Natural killer cell treated with Interleukin-12 subunit alpha and Interleukin-12 subunit beta and Interleukin-15 and Interleukin-18, amount 100 ng/mL, for 72 hours (primary cell): ENCODE measurements around the gene PYDC1. TPM values are rescaled to one million over a fixed set of nuclear protein-coding genes. Genes with fewer than 3 reads are reported as not detected.
"Not testable (repeated sequence)": the region's sequence is repeated elsewhere in the genome, so short reads cannot be mapped to it uniquely, and the experiment has no call there.

Source experiments
- ATAC-seq, 2 donors: fragments of 150-1000 bp; cut with Tn5 transposase in 1 of 2; sonication (Bioruptor Pico), chemical (Tn5 transposase) in 1 of 2; 2 replicates each; pipeline ENCODE4 v1.10.0; 2021
- DNase-seq: peaks from one replicate; pipeline ENCODE4 v3.0.0; 2022; ENCODE audit warnings: low spot score
- H3K27ac Mint-ChIP-seq, 2 donors: 1 replicate in 1 of 2; 2 replicates in 1 of 2; pipeline ENCODE4 v1.8.0; 2022; ENCODE audit warnings: mixed read lengths in 2 of 2, mild to moderate bottlenecking in 1 of 2, moderate library complexity in 1 of 2
- H3K27me3 Mint-ChIP-seq, 2 donors: 1 replicate in 1 of 2; 2 replicates in 1 of 2; pipeline ENCODE4 v1.8.0; 2022; ENCODE audit warnings: mixed read lengths in 2 of 2
- H3K36me3 Mint-ChIP-seq: one replicate; pipeline ENCODE4 v1.8.0; 2022; ENCODE audit warnings: mixed read lengths
- H3K4me1 Mint-ChIP-seq, 2 donors: 1 replicate in 1 of 2; 2 replicates in 1 of 2; pipeline ENCODE4 v1.8.0; 2022; ENCODE audit warnings: low read depth in 2 of 2, mixed read lengths in 2 of 2, mild to moderate bottlenecking in 1 of 2
- H3K4me3 Mint-ChIP-seq: one replicate; pipeline ENCODE4 v1.8.0; 2022; ENCODE audit warnings: mixed read lengths
- H3K9me3 Mint-ChIP-seq: 2 replicates; pipeline ENCODE4 v1.8.0; 2022; ENCODE audit warnings: mixed read lengths
- total RNA-seq, 2 donors: library from RNA; stranded (reverse); gene quantifications; one replicate each; pipeline ENCODE4 v1.2.3, GENCODE V29; 2022

Gene PYDC1
- total RNA-seq, 2 donors from 2014 or later, result not detected

GRCh38 chr16:31186930-31187807 is 29.8 kb downstream of the PYDC1 start:
- H3K27ac Mint-ChIP-seq, result peak overlapping the region; percentile 74 to 100
- H3K36me3 Mint-ChIP-seq, result peaks cover 88% of the 10 kb centered on the region
- no peaks in the 10 kb centered on the region for H3K9me3 Mint-ChIP-seq
- ATAC-seq (no peak), DNase-seq (no peak)
- H3K4me1 Mint-ChIP-seq, result peaks cover 96 to 97% of the 10 kb centered on the region in 2 donors
- no peaks in the 10 kb centered on the region for H3K27me3 Mint-ChIP-seq
- peak overlapping the region; percentile 86 for H3K4me3 Mint-ChIP-seq

DNA sequence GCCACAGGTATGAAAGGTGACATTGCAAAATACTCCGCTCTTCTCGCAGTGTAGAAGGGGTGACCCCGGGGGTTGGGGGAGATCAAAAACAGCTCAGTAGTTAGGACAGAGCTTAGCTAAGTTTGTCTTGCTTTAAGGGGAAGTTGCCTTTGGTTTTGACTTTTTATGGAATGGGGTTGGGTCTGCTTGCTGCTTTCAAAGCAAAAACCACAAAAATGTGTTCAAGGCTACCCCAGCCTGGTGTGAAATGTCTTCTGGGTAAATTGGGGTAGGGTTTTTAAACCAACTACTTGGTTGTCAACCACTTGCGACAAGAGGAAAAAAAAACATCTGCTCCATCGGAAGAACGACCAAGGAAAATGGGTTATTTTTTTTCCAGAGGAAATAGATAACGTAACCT is 30.8 kb downstream of the PYDC1 start:
- no peak for DNase-seq
- H3K4me3 Mint-ChIP-seq, result peak overlapping the region; percentile 86
- peak overlapping the region; percentile 74 to 100 for H3K27ac Mint-ChIP-seq

DNA sequence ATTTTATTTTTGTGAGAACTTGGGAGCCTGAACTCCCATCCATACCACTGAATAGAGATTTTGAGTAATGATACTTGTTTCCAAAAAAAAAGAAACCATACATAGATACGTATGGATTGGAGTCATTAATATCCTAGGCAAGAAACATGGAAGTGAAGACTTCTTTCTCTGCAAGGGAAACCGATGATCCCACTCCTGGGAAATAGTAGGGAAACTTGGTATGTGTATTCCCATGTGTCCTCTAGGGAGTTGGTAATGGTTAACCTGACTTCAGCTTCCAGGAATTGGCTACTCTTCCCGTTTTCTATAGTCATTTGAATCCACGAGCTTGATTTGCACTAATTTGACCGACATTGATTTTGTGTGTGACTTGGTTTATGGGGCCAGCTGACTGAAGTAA is 31.6 kb downstream of the PYDC1 start:
- peaks cover 84% of the 10 kb centered on the region for H3K36me3 Mint-ChIP-seq
- H3K27ac Mint-ChIP-seq, result peak overlapping the region; percentile 74 to 100
- H3K9me3 Mint-ChIP-seq, result no peaks in the 10 kb centered on the region
- H3K4me1 Mint-ChIP-seq, result peaks cover 93 to 94% of the 10 kb centered on the region in 2 donors
- DNase-seq, result no peak
- ATAC-seq, result no peak
- H3K27me3 Mint-ChIP-seq, result no peaks in the 10 kb centered on the region
- peak overlapping the region; percentile 86 for H3K4me3 Mint-ChIP-seq

More for the DNA sequence above, 30.8 kb downstream of the PYDC1 start:
- H3K9me3 Mint-ChIP-seq, result no peaks in the 10 kb centered on the region
- peaks cover 88% of the 10 kb centered on the region for H3K36me3 Mint-ChIP-seq
- no peaks in the 10 kb centered on the region for H3K27me3 Mint-ChIP-seq
- H3K4me1 Mint-ChIP-seq, result peaks cover 94 to 97% of the 10 kb centered on the region in 2 donors
- ATAC-seq, result no peak

GRCh38 chr16:31184888-31185287 is 32.0 kb downstream of the PYDC1 start:
- ATAC-seq (no peak), DNase-seq (peak; percentile 65)
- Mint-ChIP-seq H3K4me1 (peaks cover 91% of the 10 kb centered on the region in 2 donors), H3K36me3 (peaks cover 80% of the 10 kb centered on the region), H3K27ac (peak overlapping the region; percentile 74 to 100), H3K4me3 (peak overlapping the region; percentile 86), H3K27me3 (no peaks in the 10 kb centered on the region), H3K9me3 (no peaks in the 10 kb centered on the region)

GRCh38 chr16:31183432-31184428 is 33.2 kb downstream of the PYDC1 start:
- Mint-ChIP-seq H3K9me3 (no peaks in the 10 kb centered on the region), H3K4me3 (peak overlapping the region; percentile 99), H3K27ac (peak overlapping the region; percentile 99 to 100), H3K36me3 (peaks cover 68% of the 10 kb centered on the region), H3K4me1 (peaks cover 84 to 89% of the 10 kb centered on the region in 2 donors), H3K27me3 (no peaks in the 10 kb centered on the region)
- DNase-seq (no peak), ATAC-seq (no peak)

GRCh38 chr16:31182391-31182790 is 34.5 kb downstream of the PYDC1 start:
- peaks cover 63% of the 10 kb centered on the region for H3K36me3 Mint-ChIP-seq

GRCh38 chr16:31181102-31181830 is 35.7 kb downstream of the PYDC1 start:
- Mint-ChIP-seq H3K36me3 (peaks cover 51% of the 10 kb centered on the region), H3K27me3 (peaks cover 0 to 2% of the 10 kb centered on the region in 2 donors), H3K27ac (peak overlapping the region; percentile 99 to 100), H3K4me3 (peak overlapping the region; percentile 99), H3K4me1 (peaks cover 72 to 76% of the 10 kb centered on the region in 2 donors), H3K9me3 (no peaks in the 10 kb centered on the region)
- DNase-seq, result peak; percentile 67
- no peak for ATAC-seq

More at GRCh38 chr16:31182391-31182790, 34.5 kb downstream of the PYDC1 start:
- Mint-ChIP-seq H3K4me3 (peak overlapping the region; percentile 99), H3K27ac (peak overlapping the region; percentile 99 to 100), H3K9me3 (no peaks in the 10 kb centered on the region), H3K4me1 (peaks cover 77 to 80% of the 10 kb centered on the region in 2 donors), H3K27me3 (no peaks in the 10 kb centered on the region)
- ATAC-seq (no peak), DNase-seq (no peak)

GRCh38 chr16:31179747-31180459 is 37.0 kb downstream of the PYDC1 start, which contains the start of gene FUS:
Gene FUS (plus strand): TSS chr16:31180139. CDS start chr16:31180215, 76 bp downstream.
- H3K27ac Mint-ChIP-seq, result peak within 1 kb of the TSS; percentile 99 to 100
- ATAC-seq, result peak; percentile 78 to 84

DNA sequence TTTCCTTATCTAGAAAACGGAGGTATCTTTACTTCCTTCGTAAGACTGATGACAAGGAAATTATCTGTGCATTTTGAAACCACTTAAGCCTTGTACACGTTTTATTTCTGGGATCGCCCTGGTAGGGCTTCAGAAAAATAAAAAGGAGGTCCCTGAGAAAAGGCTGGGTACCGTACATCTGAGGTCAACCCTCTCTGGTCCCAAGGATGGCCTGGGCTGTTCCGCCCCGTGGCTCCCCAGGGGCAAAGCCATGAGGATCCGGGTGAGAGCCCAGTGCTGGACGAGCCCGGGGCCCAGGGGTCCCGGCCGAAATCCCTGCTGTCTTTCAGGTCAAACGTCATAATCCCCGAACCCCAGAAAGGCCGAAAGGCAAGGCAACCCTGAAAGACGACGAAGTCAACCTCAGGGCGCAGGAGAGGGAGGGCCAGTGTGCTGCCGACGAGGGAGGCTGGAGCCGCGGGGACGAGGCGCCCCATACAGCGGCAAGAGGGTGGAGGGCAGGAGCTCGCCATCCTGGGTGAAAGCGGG is 37.7 kb downstream of the PYDC1 start:
- H3K4me1 Mint-ChIP-seq, result peaks cover 54 to 58% of the 10 kb centered on the region in 2 donors
- no peaks in the 10 kb centered on the region for H3K9me3 Mint-ChIP-seq
- H3K4me3 Mint-ChIP-seq, result peak overlapping the region; percentile 99
- ATAC-seq (no peak), DNase-seq (peak; percentile 63)
- peak overlapping the region; percentile 99 to 100 for H3K27ac Mint-ChIP-seq
- H3K36me3 Mint-ChIP-seq, result peaks cover 33% of the 10 kb centered on the region
- peaks cover 0 to 2% of the 10 kb centered on the region in 2 donors for H3K27me3 Mint-ChIP-seq

More at GRCh38 chr16:31179747-31180459, 37.0 kb downstream of the PYDC1 start, which contains the start of gene FUS:
- Mint-ChIP-seq H3K9me3 (no peaks in the 10 kb centered on the region), H3K36me3 (peaks cover 38% of the 10 kb centered on the region), H3K27me3 (peaks cover 0 to 2% of the 10 kb centered on the region in 2 donors), H3K4me3 (peak within 1 kb of the TSS; percentile 99), H3K4me1 (peaks cover 58 to 63% of the 10 kb centered on the region in 2 donors)
- DNase-seq, result peak; percentile 93

DNA sequence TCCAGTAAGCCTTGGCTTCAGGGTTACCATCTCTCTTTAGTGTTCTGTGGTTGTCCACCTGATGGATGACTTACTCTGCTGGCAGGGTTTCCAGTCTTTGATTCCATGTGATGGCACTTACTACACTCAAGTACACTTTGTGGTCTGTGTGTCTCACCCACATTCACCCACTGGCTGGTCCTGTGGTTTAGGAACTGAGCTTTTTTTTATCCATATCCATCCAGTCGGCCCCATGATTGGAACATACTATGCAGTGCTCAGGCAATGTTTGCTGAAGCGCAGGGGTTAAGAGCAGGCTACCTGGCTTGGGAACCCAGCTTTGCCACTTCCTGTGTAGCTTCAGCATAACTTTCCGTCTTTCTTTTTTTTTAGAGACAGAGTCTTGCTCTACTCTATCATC is 39.8 kb downstream of the PYDC1 start:
- Mint-ChIP-seq H3K36me3 (peaks cover 13% of the 10 kb centered on the region), H3K4me3 (peak overlapping the region; percentile 52), H3K27ac (peak overlapping the region; percentile 4 to 23), H3K27me3 (peaks cover 0 to 2% of the 10 kb centered on the region in 2 donors), H3K9me3 (no peaks in the 10 kb centered on the region), H3K4me1 (peaks cover 34 to 38% of the 10 kb centered on the region in 2 donors)
- ATAC-seq, result no peak
- peak; percentile 67 for DNase-seq

GRCh38 chr16:31170048-31170447 is 46.9 kb downstream of the PYDC1 start:
- ATAC-seq, H3K4me3 Mint-ChIP-seq, H3K27me3 Mint-ChIP-seq, H3K27ac Mint-ChIP-seq, DNase-seq, H3K9me3 Mint-ChIP-seq, H3K36me3 Mint-ChIP-seq, H3K4me1 Mint-ChIP-seq: not testable (repeated sequence)

DNA sequence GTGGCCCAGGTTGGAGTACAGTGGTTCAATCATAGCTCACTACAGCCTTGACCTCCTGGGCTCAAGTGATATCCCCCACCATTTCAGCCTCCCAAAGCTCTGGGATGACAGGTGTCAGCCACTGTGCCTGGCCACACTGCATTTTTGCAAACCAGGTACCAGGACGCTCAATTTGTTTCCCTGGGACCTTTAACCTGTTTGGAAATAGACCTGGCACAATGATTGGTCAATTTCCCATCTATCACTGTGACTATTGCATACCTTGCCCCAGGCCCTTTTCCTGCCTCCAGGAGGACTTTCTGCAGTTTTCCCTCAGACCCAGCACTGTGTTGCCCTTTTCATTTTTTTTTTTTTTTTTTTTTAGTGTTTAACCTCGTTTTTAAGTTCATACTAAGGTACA is 48.1 kb downstream of the PYDC1 start:
- Mint-ChIP-seq H3K9me3 (no peaks in the 10 kb centered on the region), H3K4me1 (no peaks in the 10 kb centered on the region), H3K27ac (no peak overlapping the region), H3K27me3 (no peaks in the 10 kb centered on the region), H3K36me3 (no peaks in the 10 kb centered on the region), H3K4me3 (no peak overlapping the region)
- ATAC-seq (no peak), DNase-seq (no peak)
